OCI-M1 (cell line): ENCODE results near the gene HENMT1.

Experiments used
- DNase-seq: peaks from one replicate; lab custom pipeline; 2025; lab: John Stamatoyannopoulos, UW

HENMT1 gene

DNA sequence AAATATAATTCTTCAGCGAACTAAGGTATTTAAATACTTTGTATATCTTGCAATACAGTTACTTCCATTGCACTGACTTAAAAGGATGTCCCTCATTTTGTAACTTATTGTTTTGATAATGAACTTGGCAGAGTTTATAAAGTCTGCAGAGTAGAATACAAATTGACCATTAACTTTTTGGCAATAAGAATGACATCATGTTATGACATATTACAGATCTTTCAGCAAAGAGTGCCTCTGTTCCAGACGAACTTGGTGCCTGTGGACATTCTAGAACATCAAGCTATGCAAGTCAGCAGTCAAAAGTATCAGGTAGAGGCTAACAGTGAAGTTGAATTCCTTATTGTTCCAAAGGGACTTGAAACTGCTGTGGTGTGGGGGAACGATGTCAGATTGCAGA lies 32.9 kb downstream of the HENMT1 start:
- no peak for DNase-seq

- no peak for DNase-seq
Measured at GRCh38 chr1:108627256-108627655, 33.6 kb downstream of the HENMT1 start.

DNA sequence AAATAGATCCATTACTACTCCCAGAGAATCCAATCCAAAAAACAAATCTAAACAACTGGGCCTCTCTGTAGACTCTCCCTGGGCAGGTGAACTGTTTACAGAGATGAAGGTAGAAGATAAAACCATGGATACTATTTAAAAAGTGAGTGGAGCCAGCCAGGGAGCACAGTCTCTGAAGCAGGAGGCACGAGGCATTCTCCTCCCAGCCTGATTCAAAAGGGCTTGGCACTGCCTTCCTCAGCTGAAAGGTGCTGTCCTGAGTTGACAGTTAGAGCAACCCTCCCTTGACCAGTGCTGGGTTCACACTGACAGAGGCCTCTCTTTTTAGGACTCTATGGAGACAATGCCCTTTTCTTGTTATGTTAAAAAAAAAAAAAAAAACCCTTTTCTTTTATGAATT lies 36.8 kb downstream of the HENMT1 start:
- DNase-seq = no peak

GRCh38 chr1:108617724-108618056 lies 43.2 kb downstream of the HENMT1 start:
- no peak for DNase-seq

GRCh38 chr1:108617008-108617723 lies 43.7 kb downstream of the HENMT1 start:
- peak; percentile 90 for DNase-seq

- DNase-seq = no peak
Measured at GRCh38 chr1:108615544-108615943, 45.3 kb downstream of the HENMT1 start.

- no peak for DNase-seq
Measured at GRCh38 chr1:108612496-108612895, 48.4 kb downstream of the HENMT1 start.

DNA sequence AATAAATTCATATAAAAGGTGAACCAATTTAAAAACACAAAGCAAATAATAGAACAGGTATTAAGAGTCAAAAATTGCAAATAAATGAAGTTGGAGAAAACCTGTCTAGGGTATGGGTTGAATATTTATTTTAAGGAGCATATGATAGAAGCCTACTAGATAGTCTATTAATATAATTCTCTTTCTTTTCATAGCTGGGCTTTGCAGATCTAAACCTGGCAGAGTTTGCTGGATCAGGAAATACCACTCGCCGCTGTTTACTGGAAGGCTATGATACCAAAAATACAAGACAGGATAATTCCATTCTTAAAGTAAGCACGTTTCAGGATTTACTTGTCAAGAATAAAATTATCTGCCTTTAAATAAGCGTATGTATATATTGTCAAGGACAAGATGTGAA lies 48.9 kb downstream of the HENMT1 start:
- no peak for DNase-seq

- no peak for DNase-seq
Measured at GRCh38 chr1:108610073-108610472, 50.8 kb downstream of the HENMT1 start.

DNA sequence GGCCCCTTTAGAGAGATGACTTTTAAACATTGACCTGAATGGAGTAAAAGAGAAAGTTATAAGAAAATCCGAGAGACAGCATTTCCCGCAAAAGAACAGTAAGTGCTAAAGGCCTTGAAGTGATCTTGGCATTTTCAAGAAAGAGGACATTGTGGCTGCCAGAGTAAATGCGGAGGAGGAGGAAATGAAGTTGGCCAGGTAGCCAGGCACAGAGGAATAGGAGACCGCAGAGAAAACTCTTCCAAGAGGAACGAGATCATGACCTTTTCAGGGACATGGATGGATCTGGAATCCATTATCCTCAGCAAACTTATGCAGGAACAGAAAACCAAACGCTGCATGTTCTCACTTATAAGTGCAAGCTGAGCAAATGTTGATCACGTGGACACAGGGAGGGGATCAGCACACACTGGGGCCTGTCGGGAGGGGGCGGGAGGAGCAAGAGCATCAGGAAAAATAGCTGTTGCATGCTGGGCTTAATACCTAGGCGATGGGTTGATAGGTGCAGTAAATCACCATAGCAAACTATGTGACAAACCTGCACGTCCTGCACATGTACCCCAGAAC lies 51.3 kb downstream of the HENMT1 start:
- no peak for DNase-seq

DNA sequence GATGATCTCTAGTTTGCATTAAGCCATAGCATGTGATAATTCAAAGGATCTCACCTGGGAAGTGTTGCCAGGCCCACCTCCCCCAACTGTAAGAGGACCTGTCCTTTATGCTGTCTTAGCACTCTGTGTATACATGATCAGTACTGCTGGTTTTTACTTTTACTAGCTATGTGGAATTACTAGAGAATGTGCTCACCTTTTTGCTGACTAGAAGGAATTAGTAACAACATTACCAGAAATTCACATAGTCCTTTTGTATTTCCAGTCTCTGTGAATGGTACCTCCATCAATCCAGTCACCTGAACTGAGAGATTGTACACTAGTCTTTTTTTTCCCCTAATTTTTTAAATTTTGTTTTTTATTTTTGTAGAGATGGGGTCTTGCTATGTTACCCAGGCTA lies 54.4 kb downstream of the HENMT1 start:
- DNase-seq = no peak

DNA sequence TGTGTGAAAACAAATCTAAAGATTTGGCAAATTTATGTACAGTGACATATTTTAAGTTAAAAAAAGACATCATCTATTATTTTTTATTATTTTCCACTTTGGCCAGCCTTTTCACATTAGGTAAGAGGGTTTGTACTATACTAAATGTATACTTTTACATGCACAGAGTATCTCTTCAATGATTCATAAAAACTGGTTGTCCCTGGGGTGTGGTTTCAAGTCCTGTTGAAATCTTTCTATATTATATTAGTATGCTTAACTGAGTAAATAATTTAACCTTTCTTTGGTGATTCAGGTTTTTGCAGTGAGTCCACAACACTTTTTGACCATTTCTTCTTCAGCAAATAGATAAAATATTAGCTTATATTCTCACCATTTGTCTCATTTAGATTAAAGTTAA lies 55.3 kb downstream of the HENMT1 start:
- no peak for DNase-seq

DNA sequence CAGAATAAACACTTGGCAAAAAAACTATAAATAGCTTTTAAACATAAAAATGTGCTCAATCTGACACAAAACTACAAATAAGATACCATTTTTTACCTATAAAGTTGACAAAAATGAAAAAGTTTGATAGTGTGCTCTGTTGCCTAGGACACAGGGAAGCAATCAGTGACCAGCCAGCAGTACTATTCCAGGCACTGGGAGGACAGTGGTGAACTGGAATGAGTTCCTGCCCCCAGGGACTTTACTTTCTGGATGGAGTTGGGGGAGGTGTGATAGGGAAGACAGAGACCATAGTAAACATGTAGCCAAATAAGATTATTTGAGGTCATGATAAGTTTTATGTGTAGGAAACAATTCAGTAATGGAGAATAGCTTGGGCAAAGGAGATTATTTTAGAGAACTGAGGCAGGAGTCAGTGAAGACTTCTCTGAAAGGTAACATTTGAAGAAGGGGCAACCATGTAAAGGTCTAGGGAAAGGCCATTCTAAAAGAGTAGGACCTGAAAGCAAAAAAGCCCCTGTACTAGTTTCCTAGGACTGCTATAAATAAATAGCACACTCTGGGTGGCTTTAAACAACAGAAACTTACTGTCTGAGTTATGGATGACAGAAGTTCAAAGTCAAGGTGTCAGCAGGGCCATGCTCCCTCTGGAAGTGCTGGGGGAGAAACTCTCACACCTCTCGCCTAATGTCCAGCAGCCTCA lies 59.0 kb downstream of the HENMT1 start:
- DNase-seq = no peak

DNA sequence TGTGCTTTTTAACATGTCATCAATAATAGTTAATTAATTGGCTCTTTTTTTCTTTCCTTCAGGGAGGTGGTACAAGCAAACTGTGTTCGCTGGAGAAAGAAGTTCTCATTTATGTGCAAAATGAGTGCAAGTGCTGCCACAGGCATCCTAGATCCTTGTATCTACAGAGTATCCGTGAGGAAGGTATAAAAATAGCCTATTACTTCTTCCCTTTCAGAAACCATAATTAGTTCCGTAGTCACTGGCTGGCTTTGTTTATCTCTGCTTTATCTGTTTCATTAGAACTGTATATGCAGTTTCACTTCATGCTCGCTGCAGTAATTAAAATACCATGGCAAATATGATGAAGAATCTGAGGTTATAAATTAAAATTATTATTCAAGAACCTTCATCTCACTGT lies 60.4 kb downstream of the HENMT1 start:
- no peak for DNase-seq

DNA sequence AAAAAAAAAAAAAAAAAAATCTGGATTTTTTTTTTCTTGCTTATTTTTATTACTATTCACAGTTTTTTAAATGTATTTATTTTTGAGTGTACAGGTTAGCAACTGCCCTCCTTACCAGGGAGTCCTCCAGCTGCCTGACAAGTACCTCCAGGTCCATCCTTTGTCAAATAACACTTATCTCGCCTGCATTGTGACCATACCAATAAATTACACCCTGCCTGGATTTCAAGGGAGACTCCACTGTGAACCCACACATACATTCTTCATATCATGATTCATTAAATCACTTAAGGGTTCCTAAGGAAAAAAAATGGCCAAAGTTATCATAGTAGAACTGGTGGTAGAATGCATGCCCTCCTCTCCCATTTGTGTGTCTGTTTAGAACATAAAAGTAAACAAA lies 62.6 kb downstream of the HENMT1 start:
- no peak for DNase-seq
